ENCODE data around the gene MATCAP1.

MATCAP1 gene

GRCh38 chr16:67155295-67156142, 28.2 kb downstream of the MATCAP1 start:
- Histone ChIP-seq H3K79me2 (ENCODE audit: insufficient read depth, low read length) (no peaks in the 10 kb centered on the region), H2AFZ (ENCODE audit: low read length) (no peak overlapping the region), H3K27me3 (ENCODE audit: insufficient read depth, low read length) (no peaks in the 10 kb centered on the region), H3K4me1 (ENCODE audit: insufficient read depth, low read length, severe bottlenecking) (peaks cover 20% of the 10 kb centered on the region), H3K36me3 (ENCODE audit: insufficient read depth, low read length) (no peaks in the 10 kb centered on the region), H3K4me3 (ENCODE audit: low read depth, low read length, poor library complexity, severe bottlenecking) (no peak overlapping the region), H3K4me2 (ENCODE audit: low read length) (no peak overlapping the region; the same call in 1 of the 2 replicates), H3K27ac (ENCODE audit: low read depth, low read length, poor library complexity, severe bottlenecking) (no peak overlapping the region), H4K20me1 (ENCODE audit: insufficient read depth, low read length) (no peaks in the 10 kb centered on the region), H3K9ac (ENCODE audit: low read length) (no peak overlapping the region), H3K9me3 (ENCODE audit: low read length) (no peaks in the 10 kb centered on the region), H3K9me2 (ENCODE audit: low read depth, low read length) (no peaks in the 10 kb centered on the region), H3F3A (ENCODE audit: insufficient read depth, low read length) (no peaks in the 10 kb centered on the region)
- no peak for TF ChIP-seq EZH2 (IDR thresholded peaks at IDR 0.05; ENCODE audit: borderline replicate concordance, low read length)
- peak; percentile 83 for TF ChIP-seq CTCF (IDR thresholded peaks at IDR 0.05; ENCODE audit: low read length)

GRCh38 chr16:67154578-67155294, 29.0 kb downstream of the MATCAP1 start:
- no peaks in the 10 kb centered on the region; the same call in 1 of the 2 replicates for H3K36me3 ChIP-seq (ENCODE audit: insufficient read depth, low read length)
- H3K27me3 ChIP-seq (ENCODE audit: insufficient read depth, low read length): no peaks in the 10 kb centered on the region
- no peaks in the 10 kb centered on the region for H3K79me2 ChIP-seq (ENCODE audit: insufficient read depth, low read length)
- no peaks in the 10 kb centered on the region for H4K20me1 ChIP-seq (ENCODE audit: insufficient read depth, low read length)
- H3K9me3 ChIP-seq (ENCODE audit: low read length): no peaks in the 10 kb centered on the region
- no peak overlapping the region for H3K4me3 ChIP-seq (ENCODE audit: low read depth, low read length, poor library complexity, severe bottlenecking)
- H2AFZ ChIP-seq (ENCODE audit: low read length): no peak overlapping the region
- H3K27ac ChIP-seq (ENCODE audit: low read depth, low read length, poor library complexity, severe bottlenecking): no peak overlapping the region
- no peaks in the 10 kb centered on the region for H3K9me2 ChIP-seq (ENCODE audit: low read depth, low read length)
- no peak overlapping the region for H3K9ac ChIP-seq (ENCODE audit: low read length)
- TF ChIP-seq CTCF (IDR thresholded peaks at IDR 0.05; ENCODE audit: low read length) (no peak), EZH2 (IDR thresholded peaks at IDR 0.05; ENCODE audit: borderline replicate concordance, low read length) (no peak)
- H3F3A ChIP-seq (ENCODE audit: insufficient read depth, low read length): no peaks in the 10 kb centered on the region
- H3K4me1 ChIP-seq (ENCODE audit: insufficient read depth, low read length, severe bottlenecking): peaks cover 19% of the 10 kb centered on the region
- H3K4me2 ChIP-seq (ENCODE audit: low read length): no peak overlapping the region; the same call in 1 of the 2 replicates

- no peak overlapping the region for H3K4me2 ChIP-seq (ENCODE audit: low read length)
- no peaks in the 10 kb centered on the region for H3F3A ChIP-seq (ENCODE audit: insufficient read depth, low read length)
- H3K4me1 ChIP-seq (ENCODE audit: insufficient read depth, low read length, severe bottlenecking): peaks cover 7% of the 10 kb centered on the region
- H3K9ac ChIP-seq (ENCODE audit: low read length): no peak overlapping the region
- no peak overlapping the region for H3K4me3 ChIP-seq (ENCODE audit: low read depth, low read length, poor library complexity, severe bottlenecking)
- H3K27ac ChIP-seq (ENCODE audit: low read depth, low read length, poor library complexity, severe bottlenecking): no peak overlapping the region
- H3K79me2 ChIP-seq (ENCODE audit: insufficient read depth, low read length): no peaks in the 10 kb centered on the region
- no peak for TF ChIP-seq EZH2 (IDR thresholded peaks at IDR 0.05; ENCODE audit: borderline replicate concordance, low read length)
- no peaks in the 10 kb centered on the region for H3K9me2 ChIP-seq (ENCODE audit: low read depth, low read length)
- H4K20me1 ChIP-seq (ENCODE audit: insufficient read depth, low read length): no peaks in the 10 kb centered on the region
- no peaks in the 10 kb centered on the region for H3K27me3 ChIP-seq (ENCODE audit: insufficient read depth, low read length)
- H3K9me3 ChIP-seq (ENCODE audit: low read length): no peaks in the 10 kb centered on the region
- H2AFZ ChIP-seq (ENCODE audit: low read length): no peak overlapping the region
- H3K36me3 ChIP-seq (ENCODE audit: insufficient read depth, low read length): peaks cover 25% of the 10 kb centered on the region
Observed at GRCh38 chr16:67151431-67152097, 32.2 kb downstream of the MATCAP1 start.

All from OCI-LY1 (cell line).